Measurements from ENCODE around the gene COQ2.

The COQ2 gene

DNA sequence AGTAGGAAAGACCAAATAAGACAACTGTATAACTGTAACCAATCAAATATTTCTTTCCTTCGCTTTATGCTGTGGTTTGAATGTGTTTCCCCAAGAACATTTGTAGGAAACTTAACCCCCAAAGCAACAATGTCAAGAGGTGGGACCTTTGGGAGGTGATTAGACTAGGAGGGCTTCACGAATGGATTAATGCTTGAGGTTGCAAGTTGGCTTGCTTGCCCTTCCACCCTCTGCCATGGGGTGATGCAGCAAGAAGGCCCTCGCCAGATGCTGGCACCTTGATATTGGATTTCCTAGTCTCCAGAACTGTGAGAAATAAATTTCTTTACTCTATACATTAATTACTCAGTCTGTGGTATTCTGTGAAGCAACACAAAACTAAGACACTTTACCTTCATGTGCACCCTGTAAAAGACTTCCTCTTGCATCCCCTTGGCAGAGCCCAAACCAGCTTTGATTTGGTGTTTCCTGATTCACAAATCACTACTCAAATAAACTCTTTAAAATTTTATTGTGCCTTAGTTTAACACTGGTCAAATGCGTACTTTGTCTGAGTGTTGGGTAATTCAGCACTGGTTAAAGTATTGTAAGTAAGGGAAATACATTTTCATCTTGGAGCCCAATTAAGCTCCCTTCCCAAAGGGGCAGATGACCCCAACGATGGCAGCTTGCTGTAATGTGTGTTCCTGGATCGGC, 59.9 kb downstream of the COQ2 start:
- Histone ChIP-seq H3K27me3 (ENCODE audit: insufficient read depth, low read length) (no peaks in the 10 kb centered on the region), H3K4me1 (ENCODE audit: insufficient read depth, low read length) (no peaks in the 10 kb centered on the region), H3K36me3 (ENCODE audit: insufficient read depth, low read length) (no peaks in the 10 kb centered on the region), H3K9me3 (ENCODE audit: insufficient read depth, low read depth, low read length) (no peaks in the 10 kb centered on the region), H3K9ac (ENCODE audit: low read depth, low read length) (no peak overlapping the region), H3K4me3 (ENCODE audit: low read length) (no peak overlapping the region), H3K27ac (ENCODE audit: low read depth, low read length) (no peak overlapping the region)
- WGBS, result 94% methylated on average over 5 of the region's 6 CpGs

DNA sequence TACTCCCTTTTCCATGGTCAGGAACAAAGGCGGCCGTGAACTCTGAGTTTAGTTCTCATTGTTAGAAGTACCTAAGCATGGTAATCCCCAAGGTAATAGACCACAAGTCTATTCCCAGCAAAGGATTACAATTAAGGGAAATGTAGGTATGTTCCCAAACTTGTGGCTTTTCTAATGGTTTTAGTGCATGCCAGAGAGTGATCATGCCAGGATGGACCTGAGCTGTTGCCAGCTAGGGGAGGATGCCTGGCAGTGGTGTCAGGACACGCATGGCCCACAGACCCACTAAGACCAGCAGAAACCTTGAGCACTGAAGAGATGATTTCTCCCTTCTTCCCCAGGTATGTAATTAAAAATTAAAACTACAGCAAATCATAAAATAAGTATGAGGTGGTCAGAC, 60.8 kb downstream of the COQ2 start:
- Histone ChIP-seq H3K27me3 (ENCODE audit: insufficient read depth, low read length) (no peaks in the 10 kb centered on the region), H3K4me3 (ENCODE audit: low read length) (no peak overlapping the region), H3K9me3 (ENCODE audit: insufficient read depth, low read depth, low read length) (no peaks in the 10 kb centered on the region), H3K4me1 (ENCODE audit: insufficient read depth, low read length) (no peaks in the 10 kb centered on the region), H3K36me3 (ENCODE audit: insufficient read depth, low read length) (no peaks in the 10 kb centered on the region), H3K9ac (ENCODE audit: low read depth, low read length) (no peak overlapping the region), H3K27ac (ENCODE audit: low read depth, low read length) (no peak overlapping the region)
- WGBS, result 98% methylated on average over 3 of the region's 3 CpGs

DNA sequence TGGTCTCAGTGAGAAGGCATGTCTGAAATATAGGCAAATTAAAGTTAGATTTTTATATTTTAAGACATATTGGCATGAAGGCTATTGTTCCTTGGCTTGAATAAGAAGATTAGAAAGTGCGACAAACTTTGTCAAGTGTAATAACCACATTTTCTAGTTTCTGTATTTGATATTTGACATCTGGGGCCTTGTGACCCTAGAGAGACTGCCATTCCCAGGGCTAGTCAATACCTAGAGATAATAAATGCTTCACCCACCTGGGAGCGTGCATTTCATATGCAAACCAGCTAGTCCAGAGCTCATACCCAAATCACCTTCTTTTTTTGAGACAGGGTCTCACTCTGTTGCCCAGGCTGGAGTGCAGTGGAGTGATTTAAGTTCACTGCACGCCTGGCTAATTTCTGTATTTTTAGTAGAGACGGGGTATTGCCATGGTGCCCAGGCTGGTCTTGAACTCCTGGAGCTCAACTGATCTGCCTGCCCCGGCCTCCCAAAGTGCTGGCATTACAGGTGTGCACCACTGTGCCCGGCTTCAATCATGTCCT, 62.6 kb downstream of the COQ2 start:
- H3K9ac ChIP-seq (ENCODE audit: low read depth, low read length), result no peak overlapping the region
- 94% methylated on average over 6 of the region's 6 CpGs for WGBS
- no peak overlapping the region for H3K4me3 ChIP-seq (ENCODE audit: low read length)
- H3K27ac ChIP-seq (ENCODE audit: low read depth, low read length), result no peak overlapping the region
- H3K9me3 ChIP-seq (ENCODE audit: insufficient read depth, low read depth, low read length), result no peaks in the 10 kb centered on the region
- no peaks in the 10 kb centered on the region for H3K27me3 ChIP-seq (ENCODE audit: insufficient read depth, low read length)
- H3K36me3 ChIP-seq (ENCODE audit: insufficient read depth, low read length), result no peaks in the 10 kb centered on the region
- no peaks in the 10 kb centered on the region for H3K4me1 ChIP-seq (ENCODE audit: insufficient read depth, low read length)

DNA sequence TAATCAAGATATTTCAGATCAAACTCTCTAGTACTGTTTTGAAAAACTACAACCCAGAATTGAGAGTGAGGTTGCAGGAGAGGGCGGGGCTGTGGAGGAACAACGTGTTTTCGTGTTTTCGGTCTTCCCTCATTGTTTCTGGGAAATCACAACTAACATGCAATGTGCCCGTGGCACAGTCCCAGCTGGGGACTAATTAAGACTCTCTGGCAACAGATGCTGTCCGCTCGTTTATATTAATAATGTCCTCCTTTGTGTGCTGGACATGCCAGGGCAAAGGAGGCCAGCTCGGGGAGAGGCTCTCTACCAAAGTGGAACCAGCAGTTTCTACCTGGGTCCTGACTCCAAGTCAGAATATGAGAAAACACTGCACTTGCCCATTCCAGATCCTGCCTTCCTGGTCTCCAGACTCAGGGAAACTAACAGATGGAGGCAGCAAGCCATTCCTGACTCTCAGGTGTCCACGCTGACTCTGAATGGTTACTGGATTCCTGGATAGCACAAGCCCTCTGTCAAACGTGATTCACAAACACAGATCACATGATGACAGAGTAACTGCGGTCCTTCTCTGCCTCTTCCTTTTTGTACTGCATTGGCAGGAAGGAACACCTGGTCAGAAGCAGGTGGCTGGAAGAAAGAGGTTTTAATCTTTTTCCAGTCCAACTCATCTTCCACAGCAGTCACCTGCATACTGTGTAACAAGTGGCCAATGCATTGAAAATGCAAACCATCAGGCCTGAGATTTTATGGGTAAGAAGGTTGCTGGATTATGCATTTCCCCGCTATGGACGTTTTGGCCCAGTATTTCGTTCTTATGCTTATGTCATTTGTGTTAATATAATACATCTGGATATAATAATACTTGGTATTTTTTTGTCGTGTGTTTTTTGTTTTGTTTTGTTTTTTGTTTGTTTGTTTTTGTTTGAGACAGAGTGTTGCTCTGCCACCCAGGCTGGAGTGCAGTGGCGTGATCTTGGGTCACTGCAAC, 65.0 kb downstream of the COQ2 start:
- no peaks in the 10 kb centered on the region for H3K4me1 ChIP-seq (ENCODE audit: insufficient read depth, low read length)
- H3K27ac ChIP-seq (ENCODE audit: low read depth, low read length), result no peak overlapping the region
- H3K9ac ChIP-seq (ENCODE audit: low read depth, low read length), result no peak overlapping the region
- no peak overlapping the region for H3K4me3 ChIP-seq (ENCODE audit: low read length)
- no peaks in the 10 kb centered on the region for H3K9me3 ChIP-seq (ENCODE audit: insufficient read depth, low read depth, low read length)
- H3K27me3 ChIP-seq (ENCODE audit: insufficient read depth, low read length), result no peaks in the 10 kb centered on the region
- no peaks in the 10 kb centered on the region for H3K36me3 ChIP-seq (ENCODE audit: insufficient read depth, low read length)
- 92% methylated on average over 16 of the region's 16 CpGs for WGBS

DNA sequence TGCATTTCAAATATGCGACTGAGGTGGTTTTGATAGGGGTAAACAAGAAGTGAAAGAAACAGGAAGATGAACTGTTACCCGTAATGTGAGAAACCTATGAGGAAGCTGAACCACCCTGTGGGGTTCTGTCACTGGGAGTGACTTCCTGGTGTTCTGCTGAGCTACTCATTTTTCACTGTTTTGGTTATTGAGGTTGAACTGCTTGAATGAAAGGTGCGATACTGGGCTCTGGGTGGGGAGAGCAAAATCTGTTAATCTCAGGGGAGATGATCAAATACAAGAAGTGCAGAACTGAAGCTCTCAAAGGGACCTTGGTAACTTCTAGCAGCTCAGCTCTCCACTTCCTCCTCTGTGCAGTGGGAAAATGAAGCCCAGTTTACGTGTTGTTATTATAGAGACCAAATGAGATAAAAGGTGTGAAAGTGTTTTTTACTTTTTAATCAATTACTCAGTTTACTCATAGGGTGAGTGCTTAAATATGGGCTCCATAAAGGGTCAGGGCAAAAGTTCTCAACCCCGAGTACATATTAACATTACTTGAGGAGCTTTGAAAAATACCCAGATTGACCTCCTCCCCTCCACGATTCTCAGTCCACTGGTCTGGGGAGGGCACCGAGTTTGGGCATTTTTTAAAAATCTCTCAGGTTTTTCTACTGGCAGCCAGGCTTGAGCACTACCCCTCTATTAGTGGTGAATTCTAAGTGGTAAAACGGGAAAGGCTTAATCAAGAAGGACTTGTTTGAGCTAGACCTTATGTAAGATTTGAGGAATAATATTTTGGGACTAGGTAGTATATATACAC, 66.7 kb downstream of the COQ2 start:
- 89% methylated on average over 7 of the region's 8 CpGs for WGBS
- Histone ChIP-seq H3K9ac (ENCODE audit: low read depth, low read length) (no peak overlapping the region), H3K9me3 (ENCODE audit: insufficient read depth, low read depth, low read length) (no peaks in the 10 kb centered on the region), H3K4me3 (ENCODE audit: low read length) (no peak overlapping the region), H3K4me1 (ENCODE audit: insufficient read depth, low read length) (no peaks in the 10 kb centered on the region), H3K27me3 (ENCODE audit: insufficient read depth, low read length) (no peaks in the 10 kb centered on the region), H3K27ac (ENCODE audit: low read depth, low read length) (no peak overlapping the region), H3K36me3 (ENCODE audit: insufficient read depth, low read length) (no peaks in the 10 kb centered on the region)

DNA sequence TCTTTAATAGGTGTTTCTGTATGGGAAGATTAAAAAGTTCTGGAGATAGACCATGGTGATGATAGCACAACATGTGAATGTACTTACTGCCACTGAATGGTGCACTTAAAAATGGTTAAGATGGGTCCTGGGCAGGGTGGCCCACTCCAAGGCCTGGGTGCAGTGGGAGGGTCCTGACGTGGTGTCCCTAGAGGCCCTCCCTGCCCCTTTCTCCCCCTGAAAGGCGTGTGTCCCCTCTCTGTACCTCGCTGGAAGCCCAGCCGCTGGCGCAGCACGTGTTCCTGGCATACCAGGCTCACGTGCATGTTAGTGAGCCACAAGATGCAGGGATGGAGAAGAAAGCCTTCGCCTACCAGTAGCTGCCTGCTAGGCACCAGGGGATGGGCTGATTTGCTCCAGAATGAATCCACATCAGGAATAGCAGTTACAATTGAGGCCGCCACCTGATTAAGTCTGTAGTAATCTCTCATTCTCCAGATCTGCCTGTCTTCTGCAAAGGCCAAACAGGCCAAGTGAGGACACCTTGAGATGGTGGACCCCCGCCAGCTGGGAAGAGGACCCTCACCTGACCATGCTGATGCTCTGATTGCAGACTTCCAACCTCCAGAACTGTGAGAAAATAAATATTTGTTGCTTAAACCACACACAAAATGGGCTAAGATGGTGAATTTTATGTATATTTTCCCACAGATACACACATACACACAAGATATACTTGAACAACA, 67.5 kb downstream of the COQ2 start:
- WGBS, result 92% methylated on average over 10 of the region's 10 CpGs
- H3K27me3 ChIP-seq (ENCODE audit: insufficient read depth, low read length), result no peaks in the 10 kb centered on the region
- H3K9ac ChIP-seq (ENCODE audit: low read depth, low read length), result no peak overlapping the region
- H3K36me3 ChIP-seq (ENCODE audit: insufficient read depth, low read length), result no peaks in the 10 kb centered on the region
- H3K27ac ChIP-seq (ENCODE audit: low read depth, low read length), result no peak overlapping the region
- no peak overlapping the region for H3K4me3 ChIP-seq (ENCODE audit: low read length)
- H3K4me1 ChIP-seq (ENCODE audit: insufficient read depth, low read length), result no peaks in the 10 kb centered on the region
- H3K9me3 ChIP-seq (ENCODE audit: insufficient read depth, low read depth, low read length), result no peaks in the 10 kb centered on the region

DNA sequence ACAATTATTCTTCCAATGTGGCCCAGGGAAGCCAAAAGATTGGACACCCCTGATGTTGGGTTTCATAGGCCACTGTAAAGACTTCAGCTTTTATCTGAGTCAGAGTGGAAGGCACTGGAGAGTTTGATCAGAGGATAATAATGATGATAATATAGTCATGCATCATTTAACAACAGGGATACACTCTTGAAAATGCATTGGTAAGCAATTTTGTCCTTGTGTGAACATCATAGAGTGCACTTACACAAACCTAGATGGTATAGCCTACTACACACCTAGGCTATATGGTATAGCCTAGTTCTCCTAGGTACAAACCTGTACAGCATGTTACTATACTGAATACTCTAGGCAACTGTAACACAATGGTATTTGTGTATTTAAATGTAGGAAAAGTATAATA, 70.5 kb downstream of the COQ2 start:
- Histone ChIP-seq H3K9ac (ENCODE audit: low read depth, low read length) (no peak overlapping the region), H3K27me3 (ENCODE audit: insufficient read depth, low read length) (no peaks in the 10 kb centered on the region; the same call in 1 of the 2 replicates), H3K36me3 (ENCODE audit: insufficient read depth, low read length) (no peaks in the 10 kb centered on the region), H3K4me1 (ENCODE audit: insufficient read depth, low read length) (peaks cover 8% of the 10 kb centered on the region; the same call in 1 of the 2 replicates), H3K4me3 (ENCODE audit: low read length) (no peak overlapping the region), H3K9me3 (ENCODE audit: insufficient read depth, low read depth, low read length) (no peaks in the 10 kb centered on the region; the same call in 1 of the 2 replicates), H3K27ac (ENCODE audit: low read depth, low read length) (no peak overlapping the region)

All from HUES64 (cell line).